Muscle of leg (tissue), 11 donors: ENCODE data around the gene IRF7. TPM values are rescaled to one million over a fixed set of nuclear protein-coding genes. Genes with fewer than 3 reads are reported as not detected.

ENCODE experiments used
- DNase-seq: peaks from one replicate; pipeline ENCODE4 v3.0.0; 2013
- H3K27ac ChIP-seq: one replicate; pipeline ENCODE4 v1.5.1; 2013; ENCODE audit warnings: mild to moderate bottlenecking, low read length, control low read depth
- H3K27me3 ChIP-seq: one replicate; pipeline ENCODE4 v1.6.1; 2013; ENCODE audit warnings: low read length; ENCODE audit not compliant: control insufficient read depth, insufficient read depth
- H3K36me3 ChIP-seq: one replicate; pipeline ENCODE4 v1.6.1; 2013; ENCODE audit warnings: low read length; ENCODE audit not compliant: control insufficient read depth, insufficient read depth
- H3K4me1 ChIP-seq: one replicate; pipeline ENCODE4 v1.6.1; 2013; ENCODE audit warnings: low read length; ENCODE audit not compliant: control insufficient read depth, insufficient read depth
- H3K4me3 ChIP-seq: one replicate; pipeline ENCODE4 v1.5.1; 2013; ENCODE audit warnings: low read length, control low read depth
- H3K9me3 ChIP-seq: replicated peaks from 2 replicates; pipeline ENCODE4 v1.6.1; 2013; ENCODE audit warnings: low read depth, low read length; ENCODE audit not compliant: control insufficient read depth
- WGBS: methylation state at CpG from one replicate; pipeline ENCODE4 v1.1.5; 2013; ENCODE audit warnings: missing lambda C conversion rate; ENCODE audit not compliant: insufficient coverage; 5-methylcytosine and 5-hydroxymethylcytosine counted together
- polyA plus RNA-seq, 8 donors: library from polyadenylated mRNA; unstranded; fragments of 120-200 nt; gene quantifications; one replicate each; pipeline versions ENCODE4 v1.2.1 to v1.2.3, GENCODE V29; 2013; ENCODE audit warnings: inconsistent platforms in 1 of 8, low replicate concordance in 1 of 8; ENCODE audit not compliant: insufficient read length in 8 of 8, insufficient read depth in 1 of 8
- total RNA-seq: library from RNA; stranded (reverse); fragments of 120-200 nt; gene quantifications from one replicate; pipeline ENCODE4 v1.2.4, GENCODE V29; 2013

IRF7 gene
- total and polyA plus RNA-seq, 9 donors = 7.8 to 14.7 (median 9.6) TPM

GRCh38 chr11:595400-595799 is 20.4 kb downstream of the IRF7 start:
- no peaks in the 10 kb centered on the region for H3K9me3 ChIP-seq
- no peak overlapping the region for H3K27ac ChIP-seq
- H3K27me3 ChIP-seq = no peaks in the 10 kb centered on the region
- H3K4me3 ChIP-seq = no peak overlapping the region
- H3K4me1 ChIP-seq = no peaks in the 10 kb centered on the region
- WGBS = 92% methylated on average over 10 of the region's 10 CpGs
- no peak for DNase-seq
- H3K36me3 ChIP-seq = peaks cover 86% of the 10 kb centered on the region

DNA sequence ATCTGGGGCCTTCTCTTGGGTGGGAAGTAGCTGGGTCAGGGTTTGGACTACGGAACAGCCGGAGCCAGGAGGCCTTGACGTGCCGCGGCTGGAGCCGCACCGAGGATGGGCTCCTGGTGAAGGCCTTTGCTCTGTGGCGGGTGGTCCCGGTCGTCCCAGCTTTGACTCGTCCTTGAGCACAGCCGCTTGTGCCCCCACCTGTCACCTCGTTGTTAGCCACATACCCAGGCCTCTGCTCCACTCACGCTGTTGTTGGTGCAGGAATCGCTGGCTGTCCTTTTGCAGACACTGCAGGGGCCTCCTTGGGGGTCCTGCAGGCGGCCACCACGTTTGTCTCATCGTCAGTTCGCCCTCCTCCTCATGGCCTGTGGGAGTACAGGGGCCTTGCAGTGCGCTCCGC is 22.4 kb downstream of the IRF7 start:
- 90% methylated on average over 21 of the region's 21 CpGs for WGBS

DNA sequence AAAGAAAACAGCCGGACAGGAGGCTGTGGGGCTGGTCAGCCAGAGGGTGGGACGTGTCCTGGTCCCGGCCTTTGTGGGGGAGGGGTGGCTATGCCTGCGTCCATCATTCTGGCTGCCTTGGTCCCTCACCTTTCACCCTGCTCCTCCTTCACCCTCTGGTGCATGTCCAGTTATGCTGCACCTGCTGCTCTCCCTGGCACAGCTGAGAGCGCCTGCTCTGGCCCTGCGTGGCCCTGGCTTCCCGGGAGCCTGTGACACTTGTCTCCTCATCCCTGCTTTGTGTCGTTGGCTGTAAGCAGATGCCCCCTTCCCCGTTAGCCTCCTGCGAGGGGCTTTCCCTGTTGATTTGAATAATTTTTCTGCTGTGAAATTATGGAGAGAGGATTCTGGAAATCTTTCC is 22.8 kb downstream of the IRF7 start:
- no peaks in the 10 kb centered on the region for H3K4me1 ChIP-seq
- WGBS = 100% methylated on average over 3 of the region's 10 CpGs
- no peak overlapping the region for H3K4me3 ChIP-seq
- no peak overlapping the region for H3K27ac ChIP-seq
- H3K9me3 ChIP-seq = no peaks in the 10 kb centered on the region
- H3K27me3 ChIP-seq = no peaks in the 10 kb centered on the region
- no peak for DNase-seq
- peaks cover 86% of the 10 kb centered on the region for H3K36me3 ChIP-seq

More for the DNA sequence above, 22.4 kb downstream of the IRF7 start:
- H3K4me3 ChIP-seq = no peak overlapping the region
- no peaks in the 10 kb centered on the region for H3K4me1 ChIP-seq
- H3K9me3 ChIP-seq = no peaks in the 10 kb centered on the region
- H3K27ac ChIP-seq = no peak overlapping the region
- peaks cover 86% of the 10 kb centered on the region for H3K36me3 ChIP-seq
- H3K27me3 ChIP-seq = no peaks in the 10 kb centered on the region
- DNase-seq = no peak

DNA sequence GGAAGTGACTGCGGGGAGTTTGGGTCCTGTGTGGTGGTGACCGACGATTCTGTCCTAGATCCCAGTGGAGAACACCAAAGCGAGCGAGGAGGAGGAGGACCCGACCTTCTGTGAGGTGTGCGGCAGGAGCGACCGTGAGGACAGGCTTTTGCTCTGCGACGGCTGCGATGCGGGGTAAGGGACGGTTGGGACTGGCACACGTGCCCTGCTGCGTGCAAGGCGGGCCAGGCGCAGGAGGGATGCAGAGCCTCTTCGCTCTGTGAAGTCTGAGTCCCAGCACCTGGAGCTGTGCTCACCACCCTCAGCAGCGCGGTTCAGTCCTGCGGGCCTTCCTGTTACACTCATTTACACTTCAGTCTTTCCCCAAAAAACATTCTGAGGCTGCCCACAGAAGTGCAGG is 23.2 kb downstream of the IRF7 start:
- H3K4me1 ChIP-seq = no peaks in the 10 kb centered on the region
- no peak for DNase-seq
- H3K36me3 ChIP-seq = peaks cover 86% of the 10 kb centered on the region
- H3K27me3 ChIP-seq = no peaks in the 10 kb centered on the region
- no peak overlapping the region for H3K27ac ChIP-seq
- H3K4me3 ChIP-seq = no peak overlapping the region
- no peaks in the 10 kb centered on the region for H3K9me3 ChIP-seq
- WGBS = 97% methylated on average over 21 of the region's 22 CpGs

DNA sequence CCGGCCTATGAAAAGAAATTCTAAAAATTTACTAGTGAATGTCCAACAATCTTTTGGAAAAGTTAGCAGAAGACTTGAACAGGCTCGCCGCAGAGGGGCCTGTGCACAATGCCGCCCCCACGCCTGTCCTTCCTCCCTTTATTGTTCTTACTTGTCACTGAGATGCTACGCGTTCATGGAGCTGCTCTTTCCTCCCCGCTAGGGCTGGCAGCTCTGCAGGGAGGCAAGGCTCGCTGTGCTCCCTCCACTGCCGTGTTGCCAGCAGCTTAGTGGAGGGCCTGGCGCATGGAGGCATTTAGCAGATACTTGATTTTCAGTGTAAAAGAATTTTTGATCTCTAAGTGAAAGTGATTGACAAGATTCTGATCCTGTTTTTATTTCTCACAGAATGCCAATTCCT is 24.8 kb downstream of the IRF7 start:
- Histone ChIP-seq H3K4me1 (no peaks in the 10 kb centered on the region), H3K9me3 (no peaks in the 10 kb centered on the region), H3K4me3 (no peak overlapping the region), H3K36me3 (peaks cover 87% of the 10 kb centered on the region), H3K27ac (no peak overlapping the region), H3K27me3 (no peaks in the 10 kb centered on the region)
- 100% methylated on average over 1 of the region's 11 CpGs for WGBS
- DNase-seq = no peak

DNA sequence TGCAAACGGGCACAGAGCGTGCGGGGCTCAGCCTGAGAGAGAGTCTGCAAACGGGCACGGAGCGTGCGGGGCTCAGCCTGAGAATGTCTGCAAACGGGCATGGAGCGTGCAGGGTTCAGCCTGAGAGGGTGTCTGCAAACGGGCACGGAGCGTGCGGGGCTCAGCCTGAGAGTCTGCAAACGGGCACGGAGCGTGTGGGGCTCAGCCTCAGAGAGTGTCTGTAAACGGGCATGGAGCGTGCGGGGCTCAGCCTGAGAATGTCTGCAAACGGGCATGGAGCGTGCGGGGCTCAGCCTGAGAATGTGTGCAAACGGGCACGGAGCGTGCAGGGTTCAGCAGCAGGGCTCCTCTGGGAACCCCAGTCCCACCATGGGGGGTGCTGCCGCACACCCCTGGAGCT is 26.0 kb downstream of the IRF7 start:
- no peaks in the 10 kb centered on the region for H3K4me1 ChIP-seq
- WGBS = 93% methylated on average over 26 of the region's 26 CpGs

DNA sequence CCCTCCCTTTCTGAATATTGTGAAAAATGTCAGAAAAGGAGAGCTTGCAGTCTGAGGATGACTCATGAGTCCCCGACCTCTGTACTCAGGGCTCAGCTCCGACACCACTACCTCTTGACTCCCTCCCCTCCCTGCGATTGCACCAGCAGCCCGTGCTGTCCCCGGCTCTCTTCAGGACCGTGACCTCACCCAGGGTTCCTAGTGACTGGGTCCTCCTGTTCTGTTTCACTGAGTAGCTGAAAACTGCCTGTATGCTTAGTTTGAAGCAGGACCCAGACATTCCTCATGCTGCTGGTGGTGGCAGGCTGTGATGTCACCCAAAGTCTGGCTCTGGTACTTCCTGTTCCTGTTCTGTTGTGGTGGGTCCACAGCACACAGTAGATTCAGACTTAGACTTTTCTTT is 27.8 kb downstream of the IRF7 start:
- DNase-seq = no peak
- no peaks in the 10 kb centered on the region for H3K9me3 ChIP-seq
- WGBS = 63% methylated on average over 4 of the region's 6 CpGs
- H3K27ac ChIP-seq = no peak overlapping the region
- no peaks in the 10 kb centered on the region for H3K27me3 ChIP-seq
- no peaks in the 10 kb centered on the region for H3K4me1 ChIP-seq
- no peak overlapping the region for H3K4me3 ChIP-seq
- H3K36me3 ChIP-seq = peaks cover 83% of the 10 kb centered on the region

More for the DNA sequence above, 26.0 kb downstream of the IRF7 start:
- DNase-seq = no peak
- H3K27me3 ChIP-seq = no peaks in the 10 kb centered on the region
- H3K36me3 ChIP-seq = peaks cover 83% of the 10 kb centered on the region
- H3K4me3 ChIP-seq = no peak overlapping the region
- no peak overlapping the region for H3K27ac ChIP-seq
- no peaks in the 10 kb centered on the region for H3K9me3 ChIP-seq

DNA sequence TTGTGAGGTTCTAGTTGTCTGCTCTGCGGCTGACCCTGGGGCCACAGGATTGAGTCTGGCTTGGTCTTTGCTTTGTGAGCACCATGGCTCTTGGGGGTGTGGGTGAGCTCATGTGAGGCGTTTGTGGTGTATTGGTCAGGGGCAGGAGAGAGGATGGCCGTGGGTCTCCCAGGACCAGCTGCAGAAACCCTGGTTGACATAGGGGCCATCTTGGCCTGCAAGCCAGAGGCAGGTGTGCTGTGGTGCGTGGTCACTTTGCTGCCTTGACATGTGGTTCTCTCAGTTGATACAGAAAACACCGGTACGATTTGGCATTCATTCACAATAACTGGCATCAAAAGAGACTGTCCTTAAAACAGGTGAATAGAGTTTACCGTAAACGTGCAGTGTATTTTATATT is 28.2 kb downstream of the IRF7 start:
- H3K36me3 ChIP-seq = peaks cover 81% of the 10 kb centered on the region
- H3K9me3 ChIP-seq = no peaks in the 10 kb centered on the region
- 87% methylated on average over 4 of the region's 8 CpGs for WGBS
- DNase-seq = no peak
- H3K27me3 ChIP-seq = no peaks in the 10 kb centered on the region
- H3K27ac ChIP-seq = no peak overlapping the region
- no peaks in the 10 kb centered on the region for H3K4me1 ChIP-seq
- no peak overlapping the region for H3K4me3 ChIP-seq

DNA sequence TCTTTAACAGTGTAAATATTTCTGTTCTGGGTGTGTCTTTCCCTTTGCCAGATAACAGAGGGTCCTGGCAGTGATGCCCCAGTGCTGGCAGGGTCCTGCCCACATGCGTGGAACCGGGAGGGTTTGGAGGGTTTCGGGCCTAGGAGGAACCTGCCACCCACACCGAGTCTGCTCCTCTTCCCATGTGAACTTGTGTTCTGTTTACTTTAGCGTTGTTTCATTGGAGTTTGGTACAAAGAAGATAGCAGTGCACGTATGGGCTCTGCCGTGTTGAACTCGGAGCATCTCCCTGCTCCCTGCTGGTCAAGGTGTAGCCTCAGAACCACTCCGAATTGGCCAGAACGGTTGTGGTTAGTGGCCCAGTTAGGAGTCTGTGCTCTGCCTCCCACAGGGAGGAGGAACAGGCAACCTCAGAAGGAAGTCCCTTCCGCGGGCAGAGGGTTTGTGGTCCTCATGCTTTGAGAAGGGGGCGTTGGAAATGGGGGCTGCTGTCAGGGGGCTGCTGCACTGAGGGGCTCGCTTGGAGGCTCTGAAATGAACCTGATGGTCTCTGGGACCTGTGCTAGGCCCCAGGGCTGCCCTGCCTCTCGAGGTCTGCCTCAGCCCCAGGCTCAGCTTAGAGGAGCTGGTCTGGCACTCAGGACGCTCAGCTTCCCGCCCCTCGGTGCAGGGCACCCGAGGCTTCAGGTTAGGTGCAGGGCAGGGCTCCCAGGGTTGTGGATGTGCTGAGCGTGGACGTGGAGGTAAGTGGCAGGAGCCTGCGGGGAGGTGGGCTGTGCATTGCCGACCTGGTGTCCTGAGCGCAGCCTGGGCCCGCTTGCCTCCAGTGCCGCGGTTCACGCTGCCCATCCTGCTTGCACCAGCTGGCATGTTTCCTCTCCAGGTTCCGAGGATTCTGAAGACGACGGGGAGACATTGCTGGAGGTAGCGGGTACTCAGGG is 29.1 kb downstream of the IRF7 start:
- Histone ChIP-seq H3K27me3 (no peaks in the 10 kb centered on the region), H3K27ac (no peak overlapping the region), H3K36me3 (peaks cover 81% of the 10 kb centered on the region), H3K9me3 (no peaks in the 10 kb centered on the region), H3K4me3 (no peak overlapping the region), H3K4me1 (no peaks in the 10 kb centered on the region)
- WGBS = 90% methylated on average over 31 of the region's 32 CpGs
- DNase-seq = no peak

GRCh38 chr11:584287-584686 is 31.5 kb downstream of the IRF7 start:
- Histone ChIP-seq H3K27me3 (no peaks in the 10 kb centered on the region), H3K9me3 (no peaks in the 10 kb centered on the region), H3K36me3 (peaks cover 63% of the 10 kb centered on the region), H3K4me3 (no peak overlapping the region), H3K4me1 (peaks cover 4% of the 10 kb centered on the region), H3K27ac (no peak overlapping the region)
- DNase-seq = no peak
- WGBS = 93% methylated on average over 8 of the region's 10 CpGs
